ENCODE measurements around the gene SMIM33. TPM values are rescaled to one million over a fixed set of nuclear protein-coding genes. Genes with fewer than 3 reads are reported as not detected.
A peak's percentile ranks its signal among the peaks of the same experiment; 100 is the strongest.

Gene SMIM33
- total and polyA plus RNA-seq, 9 of the 15 experiments (the other 6 are each of a cell fraction or from before 2014, with no cell fraction given) = not detected

- TF ChIP-seq BRD9 (IDR thresholded peaks at IDR 0.05; ENCODE audit: low read depth, partially characterized antibody) (no peak), GATAD2A (IDR thresholded peaks at IDR 0.05) (0 out of 2 replicates have a peak, but pooled peaks have one; percentile 56), CREB3 (tag; conservative IDR thresholded peaks at IDR 0.05; ENCODE audit: low read depth) (no peak; the same call in 1 of the 2 replicates), ETS2 (tag; IDR thresholded peaks at IDR 0.05; ENCODE audit: borderline replicate concordance, poor library complexity, severe bottlenecking) (no peak), YBX1 (IDR thresholded peaks at IDR 0.05) (no peak), ZNF134 (CRISPR knock-in tag; conservative IDR thresholded peaks at IDR 0.05) (no peak), KLF6 (CRISPR knock-in tag; IDR thresholded peaks at IDR 0.05; ENCODE audit: borderline replicate concordance) (0 out of 2 replicates have a peak, but pooled peaks have one; percentile 18), ZNF780A (CRISPR knock-in tag; IDR thresholded peaks at IDR 0.05) (no peak), CBX3 (IDR thresholded peaks at IDR 0.05; ENCODE audit: borderline replicate concordance in 1 of 2, low read length in 2 of 2) (no peak; a peak in 1 of 3 replicates), LCOR (CRISPR knock-in tag; IDR thresholded peaks at IDR 0.05) (peak; percentile 26; the same call in 1 of the 2 replicates), NR4A1 (CRISPR knock-in tag; IDR thresholded peaks at IDR 0.05) (no peak), NR4A1 (tag; IDR thresholded peaks at IDR 0.05) (0 out of 2 replicates have a peak, but pooled peaks have one; percentile 47), KDM5B (IDR thresholded peaks at IDR 0.05; ENCODE audit: insufficient replicate concordance, low read depth, low read length) (no peak), CBFA2T2 (conservative IDR thresholded peaks at IDR 0.05) (peak; percentile 42; the same call in 1 of the 2 replicates), RAD21 (CRISPR knock-in tag; conservative IDR thresholded peaks at IDR 0.05 in 1 of 2, IDR thresholded peaks at IDR 0.05 in 1 of 2) (peak; percentile 10 to 32; a peak in 2 of 4 replicates), SMARCA4 (IDR thresholded peaks at IDR 0.05) (peak; percentile 80), ZNF57 (CRISPR knock-in tag; IDR thresholded peaks at IDR 0.05) (0 out of 2 replicates have a peak, but pooled peaks have one; percentile 58), GABPA (tag; conservative IDR thresholded peaks at IDR 0.05; ENCODE audit: low read depth) (0 out of 2 replicates have a peak, but pooled peaks have one; percentile 60), ZNF79 (CRISPR knock-in tag; IDR thresholded peaks at IDR 0.05; ENCODE audit: low read depth) (0 out of 2 replicates have a peak, but pooled peaks have one; percentile 1), CUX1 (CRISPR knock-in tag; IDR thresholded peaks at IDR 0.05) (0 out of 2 replicates have a peak, but pooled peaks have one; percentile 38), ASH1L (IDR thresholded peaks at IDR 0.05; ENCODE audit: borderline replicate concordance, low read depth, partially characterized antibody) (no peak)
Measured at GRCh38 chr5:139474890-139475791, 4.3 kb downstream of the SMIM33 start (continued).

Data from K562 (cell line).